Gastrocnemius medialis (tissue), 4 donors: ENCODE results near the gene ALKAL2.

Source experiments
- POLR2A ChIP-seq, 2 donors: fragments of 450-650 bp; IDR thresholded peaks; one replicate each; pipeline ENCODE4 v1.6.1; 2017; ENCODE audit warnings: antibody characterized with exemption in 2 of 2, mild to moderate bottlenecking in 2 of 2, moderate library complexity in 2 of 2
- TF ChIP-seq, protein P1 (sequence below), 5 experiments: fragments of 450-650 bp in 3 of 5; fragments of 200-600 bp in 2 of 5; sonication (generic) in 2 of 5; IDR thresholded peaks in 4 of 5; conservative IDR thresholded peaks in 1 of 5; 1 replicate in 4 of 5; 2 replicates in 1 of 5; pipeline ENCODE4 v1.5.1; 2016 to 2019; ENCODE audit warnings: antibody characterized with exemption in 5 of 5, mild to moderate bottlenecking in 3 of 5, moderate library complexity in 3 of 5

- TF ChIP-seq, protein P1, sequence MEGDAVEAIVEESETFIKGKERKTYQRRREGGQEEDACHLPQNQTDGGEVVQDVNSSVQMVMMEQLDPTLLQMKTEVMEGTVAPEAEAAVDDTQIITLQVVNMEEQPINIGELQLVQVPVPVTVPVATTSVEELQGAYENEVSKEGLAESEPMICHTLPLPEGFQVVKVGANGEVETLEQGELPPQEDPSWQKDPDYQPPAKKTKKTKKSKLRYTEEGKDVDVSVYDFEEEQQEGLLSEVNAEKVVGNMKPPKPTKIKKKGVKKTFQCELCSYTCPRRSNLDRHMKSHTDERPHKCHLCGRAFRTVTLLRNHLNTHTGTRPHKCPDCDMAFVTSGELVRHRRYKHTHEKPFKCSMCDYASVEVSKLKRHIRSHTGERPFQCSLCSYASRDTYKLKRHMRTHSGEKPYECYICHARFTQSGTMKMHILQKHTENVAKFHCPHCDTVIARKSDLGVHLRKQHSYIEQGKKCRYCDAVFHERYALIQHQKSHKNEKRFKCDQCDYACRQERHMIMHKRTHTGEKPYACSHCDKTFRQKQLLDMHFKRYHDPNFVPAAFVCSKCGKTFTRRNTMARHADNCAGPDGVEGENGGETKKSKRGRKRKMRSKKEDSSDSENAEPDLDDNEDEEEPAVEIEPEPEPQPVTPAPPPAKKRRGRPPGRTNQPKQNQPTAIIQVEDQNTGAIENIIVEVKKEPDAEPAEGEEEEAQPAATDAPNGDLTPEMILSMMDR (IDR thresholded peaks at IDR 0.05 in 4 of 5, conservative IDR thresholded peaks at IDR 0.05 in 1 of 5): no peak
- TF ChIP-seq POLR2A (IDR thresholded peaks at IDR 0.05): no peak
Measured at GRCh38 chr2:275466-275865, 12.4 kb downstream of the ALKAL2 start.
